Stimulated activated CD4-positive, alpha-beta T cell treated with anti-CD3 and anti-CD28 coated beads, Interleukin-1b, Interleukin-23, amount 100 ng/mL, for 48 hours (primary cell): ENCODE data around the gene CENPP.

Experiments used
- DNase-seq: peaks from one replicate; pipeline ENCODE4 v3.0.0-alpha.2; 2020

CENPP gene

GRCh38 chr9:92603100-92603499 is 277.3 kb downstream of the CENPP start:
- no peak for DNase-seq

- DNase-seq = no peak
Measured at GRCh38 chr9:92603990-92604389, 278.2 kb downstream of the CENPP start.

GRCh38 chr9:92605224-92605623 is 279.5 kb downstream of the CENPP start:
- no peak for DNase-seq

GRCh38 chr9:92607088-92607487 is 281.3 kb downstream of the CENPP start:
- DNase-seq = no peak

GRCh38 chr9:92607773-92608172 is 282.0 kb downstream of the CENPP start:
- no peak for DNase-seq

- no peak for DNase-seq
Measured at GRCh38 chr9:92608241-92608908, 282.6 kb downstream of the CENPP start.

- DNase-seq = no peak
Measured at GRCh38 chr9:92608909-92609445, 283.2 kb downstream of the CENPP start.

GRCh38 chr9:92610470-92611420 is 285.0 kb downstream of the CENPP start:
- no peak for DNase-seq

GRCh38 chr9:92611621-92612285 is 286.0 kb downstream of the CENPP start:
- no peak for DNase-seq

GRCh38 chr9:92612292-92612691 is 286.5 kb downstream of the CENPP start:
- no peak for DNase-seq

GRCh38 chr9:92612816-92613215 is 287.1 kb downstream of the CENPP start:
- no peak for DNase-seq

- no peak for DNase-seq
Measured at GRCh38 chr9:92613268-92614122, 287.7 kb downstream of the CENPP start.

GRCh38 chr9:92614123-92614510 is 288.4 kb downstream of the CENPP start:
- no peak for DNase-seq

- no peak for DNase-seq
Measured at GRCh38 chr9:92614763-92615461, 289.2 kb downstream of the CENPP start.

- DNase-seq = no peak
Measured at GRCh38 chr9:92615790-92616189, 290.0 kb downstream of the CENPP start.

- no peak for DNase-seq
Measured at GRCh38 chr9:92616199-92616641, 290.5 kb downstream of the CENPP start.

- DNase-seq = no peak
Measured at GRCh38 chr9:92616655-92617111, 290.9 kb downstream of the CENPP start.

GRCh38 chr9:92617195-92617813 is 291.6 kb downstream of the CENPP start:
- no peak for DNase-seq

- DNase-seq = no peak
Measured at GRCh38 chr9:92617951-92618510, 292.3 kb downstream of the CENPP start.

GRCh38 chr9:92618633-92619225 is 293.0 kb downstream of the CENPP start:
- DNase-seq = no peak
